Mesendoderm (in vitro differentiated cells): ENCODE data around the gene THBS4.

Source experiments
- DNase-seq: peaks from one replicate; pipeline ENCODE4 v3.0.0; 2013
- H2AK5ac ChIP-seq: 2 replicates; pipeline ENCODE4 v1.6.1; 2013; ENCODE audit warnings: low read length, inconsistent platforms
- H2BK120ac ChIP-seq: 2 replicates; pipeline ENCODE4 v1.6.1; 2013; ENCODE audit warnings: low read depth, mild to moderate bottlenecking, low read length, moderate library complexity, mixed read lengths
- H2BK15ac ChIP-seq: replicated peaks from 2 replicates; pipeline ENCODE4 v1.6.1; 2013; ENCODE audit warnings: low read depth, mild to moderate bottlenecking, moderate library complexity
- H2BK5ac ChIP-seq: 2 replicates; pipeline ENCODE4 v1.6.1; 2013; ENCODE audit warnings: low read length, inconsistent platforms
- H3K18ac ChIP-seq: 2 replicates; pipeline ENCODE4 v1.6.1; 2013; ENCODE audit warnings: mild to moderate bottlenecking, low read length, mixed read lengths
- H3K23ac ChIP-seq: one replicate; pipeline ENCODE4 v1.6.1; 2013; ENCODE audit warnings: low read length
- H3K27ac ChIP-seq: 2 replicates; pipeline ENCODE4 v1.5.1; 2013; ENCODE audit warnings: low read depth, mild to moderate bottlenecking, inconsistent platforms, low read length, moderate library complexity
- H3K27me3 ChIP-seq: 2 replicates; pipeline ENCODE4 v1.6.1; 2013; ENCODE audit warnings: low read length, control low read depth, mild to moderate bottlenecking, inconsistent platforms; ENCODE audit not compliant: insufficient read depth, poor library complexity
- H3K36me3 ChIP-seq: 2 replicates; pipeline ENCODE4 v1.6.1; 2013; ENCODE audit warnings: low read length, inconsistent platforms; ENCODE audit not compliant: control insufficient read depth, insufficient read depth
- H3K4ac ChIP-seq: one replicate; pipeline ENCODE4 v1.6.1; 2013; ENCODE audit warnings: low read depth, mild to moderate bottlenecking, low read length, moderate library complexity
- H3K4me1 ChIP-seq: 2 replicates; pipeline ENCODE4 v1.6.1; 2013; ENCODE audit warnings: low read depth, low read length, inconsistent platforms; ENCODE audit not compliant: control insufficient read depth
- H3K4me2 ChIP-seq: 2 replicates; pipeline ENCODE4 v1.6.1; 2013; ENCODE audit warnings: low read length
- H3K4me3 ChIP-seq: 2 replicates; pipeline ENCODE4 v1.5.1; 2013; ENCODE audit warnings: mild to moderate bottlenecking, low read length
- H3K56ac ChIP-seq: one replicate; pipeline ENCODE4 v1.6.1; 2013; ENCODE audit warnings: low read length
- H3K79me1 ChIP-seq: 2 replicates; pipeline ENCODE4 v1.6.1; 2013; ENCODE audit warnings: low read length, inconsistent platforms
- H3K79me2 ChIP-seq: 2 replicates; pipeline ENCODE4 v1.6.1; 2013; ENCODE audit warnings: mild to moderate bottlenecking, low read length; ENCODE audit not compliant: control insufficient read depth, insufficient read depth
- H3K9ac ChIP-seq: 2 replicates; pipeline ENCODE4 v1.6.1; 2013; ENCODE audit warnings: low read length, inconsistent platforms
- H4K5ac ChIP-seq: one replicate; pipeline ENCODE4 v1.6.1; 2013; ENCODE audit warnings: low read length
- H4K8ac ChIP-seq: one replicate; pipeline ENCODE4 v1.6.1; 2013; ENCODE audit warnings: low read depth, mild to moderate bottlenecking, control low read depth, low read length, moderate library complexity
- whole genome bisulfite sequencing: extraction: QIAGEN DNeasy Blood & Tissue Kit; methylation state at CpG from one replicate; pipeline ENCODE4 v1.1.7; 2013; ENCODE audit warnings: low lambda C conversion rate, missing lambda C conversion rate; ENCODE audit not compliant: insufficient coverage; ENCODE audit errors: extremely low coverage; 5-methylcytosine and 5-hydroxymethylcytosine counted together

The THBS4 gene

DNA sequence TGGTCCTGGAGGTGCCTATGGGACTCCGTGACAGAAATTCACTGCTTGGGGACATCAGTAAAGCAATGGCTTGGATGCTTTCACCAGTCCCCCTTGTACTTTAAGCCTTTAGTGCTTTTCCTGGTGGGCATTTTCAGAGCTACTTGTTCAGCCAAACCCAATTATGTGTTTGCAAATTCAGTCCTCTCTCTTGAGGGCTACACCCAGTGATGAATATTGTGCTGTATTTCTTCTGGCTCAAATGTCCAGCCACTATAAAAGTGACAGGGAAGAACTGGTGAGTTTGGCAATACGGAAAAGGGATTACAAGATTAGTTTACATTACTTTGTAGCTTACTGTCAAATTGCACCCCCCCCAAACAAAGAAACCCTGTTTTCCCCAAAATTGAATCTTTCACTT is 4.5 kb downstream of the THBS4 start:
- Histone ChIP-seq H3K27me3 (peaks cover 10% of the 10 kb centered on the region), H4K5ac (no peak overlapping the region), H3K4ac (no peak overlapping the region), H3K4me2 (no peak overlapping the region), H3K56ac (no peak overlapping the region), H3K27ac (no peak overlapping the region), H3K23ac (no peak overlapping the region), H3K4me3 (no peak overlapping the region), H4K8ac (no peak overlapping the region), H3K4me1 (no peaks in the 10 kb centered on the region), H3K36me3 (no peaks in the 10 kb centered on the region), H3K79me2 (no peaks in the 10 kb centered on the region), H2BK15ac (no peak overlapping the region), H3K18ac (no peak overlapping the region), H2BK120ac (no peak overlapping the region), H2BK5ac (no peak overlapping the region), H3K79me1 (no peaks in the 10 kb centered on the region), H2AK5ac (no peak overlapping the region), H3K9ac (no peak overlapping the region)
- WGBS: no CpG with 5 or more reads among the region's 2 CpGs
- DNase-seq: no peak

DNA sequence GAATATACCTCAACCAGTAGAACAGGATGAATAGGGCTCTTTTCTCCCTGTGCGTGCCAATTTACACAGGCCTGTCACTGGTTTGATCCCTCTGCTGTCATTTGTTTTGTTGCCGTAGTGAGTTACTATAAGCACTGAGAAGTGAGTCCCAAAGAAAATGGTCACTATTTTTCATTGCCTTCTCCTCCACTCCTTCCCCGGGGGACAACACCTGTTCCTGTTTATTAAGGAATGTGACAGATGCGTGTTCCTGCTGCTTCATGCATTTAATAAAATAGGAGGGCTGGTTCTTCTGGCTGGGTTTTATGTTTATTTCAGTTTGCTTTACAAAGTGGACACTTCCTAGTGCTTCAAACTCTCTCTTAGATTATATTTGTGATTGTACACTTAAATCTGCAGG is 6.4 kb downstream of the THBS4 start:
- Histone ChIP-seq H3K23ac (no peak overlapping the region), H3K36me3 (no peaks in the 10 kb centered on the region), H3K4me1 (no peaks in the 10 kb centered on the region), H3K56ac (no peak overlapping the region), H3K4ac (no peak overlapping the region), H2AK5ac (no peak overlapping the region), H2BK15ac (no peak overlapping the region), H3K9ac (no peak overlapping the region), H4K5ac (no peak overlapping the region), H3K27ac (no peak overlapping the region), H2BK120ac (no peak overlapping the region), H3K18ac (no peak overlapping the region), H3K79me1 (no peaks in the 10 kb centered on the region), H3K79me2 (no peaks in the 10 kb centered on the region), H3K4me2 (no peak overlapping the region), H3K27me3 (peaks cover 1% of the 10 kb centered on the region), H3K4me3 (no peak overlapping the region), H4K8ac (no peak overlapping the region), H2BK5ac (no peak overlapping the region)
- no CpG with 5 or more reads among the region's 4 CpGs for WGBS
- no peak for DNase-seq

DNA sequence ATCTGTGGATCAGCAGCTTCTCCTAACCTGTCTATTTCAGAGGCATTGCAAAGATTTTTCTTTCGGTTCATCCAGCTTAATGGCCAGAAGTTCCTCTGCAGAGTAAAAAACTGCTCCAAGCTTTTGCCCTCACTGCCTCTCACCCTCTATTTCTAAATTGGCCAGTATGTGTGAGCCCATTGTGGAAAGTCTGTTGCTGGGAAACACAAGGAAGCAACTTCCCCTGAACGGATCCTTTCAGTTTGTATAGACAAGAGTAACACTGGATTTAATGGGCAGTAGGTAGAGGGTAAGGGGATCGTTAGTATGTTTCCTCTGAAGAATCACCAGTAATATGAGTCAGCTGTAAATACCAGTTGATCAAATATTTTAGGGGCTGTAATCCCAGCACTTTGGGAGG is 7.2 kb downstream of the THBS4 start:
- Histone ChIP-seq H3K27ac (no peak overlapping the region), H3K9ac (no peak overlapping the region), H3K27me3 (no peaks in the 10 kb centered on the region), H4K8ac (no peak overlapping the region), H2AK5ac (no peak overlapping the region), H2BK120ac (no peak overlapping the region), H3K23ac (no peak overlapping the region), H3K36me3 (no peaks in the 10 kb centered on the region), H3K4me1 (no peaks in the 10 kb centered on the region), H3K4me3 (no peak overlapping the region), H3K4ac (no peak overlapping the region), H3K56ac (no peak overlapping the region), H2BK15ac (no peak overlapping the region), H3K79me2 (no peaks in the 10 kb centered on the region), H3K79me1 (no peaks in the 10 kb centered on the region), H4K5ac (no peak overlapping the region), H2BK5ac (no peak overlapping the region), H3K4me2 (no peak overlapping the region), H3K18ac (no peak overlapping the region)
- DNase-seq: no peak
- no CpG with 5 or more reads among the region's 3 CpGs for WGBS

GRCh38 chr5:80043187-80043586 is 8.0 kb downstream of the THBS4 start:
- H3K36me3 ChIP-seq: no peaks in the 10 kb centered on the region
- H2BK15ac ChIP-seq: no peak overlapping the region
- no peak overlapping the region for H2BK120ac ChIP-seq
- WGBS: no CpG with 5 or more reads among the region's 4 CpGs
- H3K18ac ChIP-seq: no peak overlapping the region
- H3K79me2 ChIP-seq: no peaks in the 10 kb centered on the region
- no peaks in the 10 kb centered on the region for H3K27me3 ChIP-seq
- no peak overlapping the region for H3K9ac ChIP-seq
- no peaks in the 10 kb centered on the region for H3K79me1 ChIP-seq
- H3K23ac ChIP-seq: no peak overlapping the region
- no peaks in the 10 kb centered on the region for H3K4me1 ChIP-seq
- no peak overlapping the region for H2AK5ac ChIP-seq
- no peak overlapping the region for H4K8ac ChIP-seq
- H3K27ac ChIP-seq: no peak overlapping the region
- no peak overlapping the region for H3K4me3 ChIP-seq
- H3K4ac ChIP-seq: no peak overlapping the region
- no peak overlapping the region for H2BK5ac ChIP-seq
- no peak overlapping the region for H3K56ac ChIP-seq
- DNase-seq: no peak
- H4K5ac ChIP-seq: no peak overlapping the region
- H3K4me2 ChIP-seq: no peak overlapping the region

GRCh38 chr5:80048084-80048780 is 13.1 kb downstream of the THBS4 start:
- no peaks in the 10 kb centered on the region for H3K36me3 ChIP-seq
- H2BK120ac ChIP-seq: no peak overlapping the region
- H3K4me1 ChIP-seq: no peaks in the 10 kb centered on the region
- H4K5ac ChIP-seq: no peak overlapping the region
- H3K79me2 ChIP-seq: no peaks in the 10 kb centered on the region
- H2BK15ac ChIP-seq: no peak overlapping the region
- H3K18ac ChIP-seq: no peak overlapping the region
- H3K4ac ChIP-seq: no peak overlapping the region
- no peak overlapping the region for H3K4me3 ChIP-seq
- H3K9ac ChIP-seq: no peak overlapping the region
- no peak overlapping the region for H3K23ac ChIP-seq
- no peaks in the 10 kb centered on the region for H3K79me1 ChIP-seq
- H3K27ac ChIP-seq: no peak overlapping the region
- DNase-seq: no peak
- no peak overlapping the region for H2AK5ac ChIP-seq
- no peak overlapping the region for H4K8ac ChIP-seq
- no peaks in the 10 kb centered on the region for H3K27me3 ChIP-seq
- no peak overlapping the region for H2BK5ac ChIP-seq
- H3K56ac ChIP-seq: no peak overlapping the region
- H3K4me2 ChIP-seq: no peak overlapping the region

DNA sequence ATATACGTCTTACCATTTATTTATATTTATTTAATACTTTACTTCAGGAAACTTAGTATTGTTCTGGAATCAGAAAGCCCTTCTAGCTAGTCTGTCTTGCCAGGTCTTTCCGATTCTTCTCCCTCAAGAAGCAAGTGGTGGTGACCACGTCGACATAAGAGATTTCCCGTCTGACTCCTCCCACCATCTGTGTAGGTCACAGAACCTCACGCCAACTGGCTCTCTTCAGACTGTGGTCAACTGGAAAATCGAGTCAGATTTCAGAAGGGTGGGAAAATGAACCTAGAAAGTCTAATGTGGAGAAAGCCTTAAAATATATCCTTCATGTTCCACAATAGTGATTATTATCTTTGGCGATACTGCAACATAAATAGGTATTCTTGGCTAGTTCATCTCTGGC is 17.3 kb downstream of the THBS4 start:
- Histone ChIP-seq H3K36me3 (no peaks in the 10 kb centered on the region), H3K27ac (no peak overlapping the region), H3K79me2 (no peaks in the 10 kb centered on the region), H3K18ac (no peak overlapping the region), H4K8ac (no peak overlapping the region), H3K56ac (no peak overlapping the region), H3K4ac (no peak overlapping the region), H2BK15ac (no peak overlapping the region), H3K79me1 (no peaks in the 10 kb centered on the region), H3K4me2 (no peak overlapping the region), H3K4me3 (no peak overlapping the region), H3K23ac (no peak overlapping the region), H4K5ac (no peak overlapping the region), H3K9ac (no peak overlapping the region), H3K4me1 (no peaks in the 10 kb centered on the region), H2AK5ac (no peak overlapping the region), H2BK5ac (no peak overlapping the region), H3K27me3 (no peaks in the 10 kb centered on the region), H2BK120ac (no peak overlapping the region)
- no peak for DNase-seq
- 100% methylated on average over 1 of the region's 8 CpGs for WGBS
